Mononuclear cell (primary cell): ENCODE measurements around the gene VWA8. TPM values are rescaled to one million over a fixed set of nuclear protein-coding genes. Genes with fewer than 3 reads are reported as not detected.
"Not testable (repeated sequence)": the region's sequence is repeated elsewhere in the genome, so short reads cannot be mapped to it uniquely, and the experiment has no call there.

Source experiments
- H3K27me3 ChIP-seq: 2 replicates; pipeline ENCODE4 v1.6.0; 2011; ENCODE audit warnings: low read length, control low read depth; ENCODE audit not compliant: insufficient read depth
- H3K4me1 ChIP-seq: 2 replicates; pipeline ENCODE4 v1.5.1; 2011; ENCODE audit warnings: mild to moderate bottlenecking, low read length, control low read depth; ENCODE audit not compliant: insufficient read depth
- H3K4me3 ChIP-seq: 2 replicates; pipeline ENCODE4 v1.5.1; 2011; ENCODE audit warnings: mild to moderate bottlenecking, low read length, moderate library complexity
- H3K9me3 ChIP-seq: 2 replicates; pipeline ENCODE4 v1.5.1; 2011; ENCODE audit warnings: low read depth, mild to moderate bottlenecking, control low read depth, low read length
- total RNA-seq: library from RNA; depleted of rRNA; stranded (reverse); fragments of >200 nt; gene quantifications from one replicate; pipeline ENCODE4 v1.2.3, GENCODE V29; 2012

Gene VWA8
- total RNA-seq, 1 donor = 18.6 TPM

DNA sequence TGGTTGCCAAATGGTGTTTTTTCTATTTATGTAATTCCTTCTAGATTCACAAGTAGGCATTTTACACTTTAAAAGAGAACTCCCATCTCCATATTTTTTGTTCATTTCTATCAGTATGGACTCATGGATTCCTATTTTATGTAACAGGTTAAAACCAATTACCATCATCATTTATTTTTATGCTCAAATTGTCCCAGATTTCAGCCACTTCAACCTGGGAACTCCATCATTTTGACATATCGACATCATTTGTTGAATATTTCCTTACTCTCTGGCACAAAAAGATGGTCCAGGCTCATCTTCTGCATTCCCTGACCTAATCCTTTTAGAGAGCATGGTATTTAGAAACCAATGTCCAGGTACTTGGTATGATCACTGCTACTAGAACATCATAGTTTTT lies 79.9 kb downstream of the VWA8 start:
- no peaks in the 10 kb centered on the region for H3K4me1 ChIP-seq
- no peak overlapping the region for H3K4me3 ChIP-seq
- no peaks in the 10 kb centered on the region for H3K27me3 ChIP-seq
- H3K9me3 ChIP-seq = no peaks in the 10 kb centered on the region

DNA sequence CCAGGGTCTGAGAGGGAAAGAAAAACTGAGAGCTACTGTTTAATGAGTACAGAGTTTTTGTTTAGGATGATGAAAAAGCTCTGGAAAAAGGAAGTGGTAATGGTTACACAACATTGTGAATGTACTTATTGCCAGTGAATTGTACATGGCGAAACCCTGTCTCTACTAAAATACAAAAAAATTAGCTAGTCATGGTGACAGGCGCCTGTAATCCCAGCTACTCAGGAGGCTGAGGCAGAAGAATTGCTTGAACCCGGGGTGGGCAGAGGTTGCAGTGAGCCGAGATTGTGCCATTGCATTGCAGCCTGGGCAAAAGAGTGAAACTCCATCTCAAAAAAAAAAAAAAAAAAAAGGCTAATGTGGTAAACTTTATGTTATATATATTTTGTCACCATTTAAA lies 96.3 kb downstream of the VWA8 start:
- H3K4me1 ChIP-seq = peaks cover 18% of the 10 kb centered on the region
- no peak overlapping the region for H3K4me3 ChIP-seq
- no peaks in the 10 kb centered on the region for H3K9me3 ChIP-seq
- H3K27me3 ChIP-seq = no peaks in the 10 kb centered on the region

DNA sequence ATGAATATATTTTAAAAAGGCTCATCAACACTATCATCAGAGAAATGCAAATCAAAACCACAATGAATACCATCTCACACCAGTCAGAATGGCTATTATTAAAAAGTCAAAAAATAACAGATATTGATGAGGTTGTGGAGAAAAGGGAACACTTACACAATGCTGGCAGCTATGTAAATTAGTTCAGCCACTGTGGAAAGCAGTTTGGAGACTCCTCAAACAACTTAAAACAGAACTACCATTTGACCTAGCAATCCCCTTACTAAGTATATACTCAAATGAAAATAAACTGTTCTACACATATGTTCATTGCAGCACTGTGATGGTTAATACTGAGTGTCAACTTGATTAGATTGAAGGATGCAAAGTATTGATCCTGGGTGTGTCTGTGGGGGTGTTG lies 98.2 kb downstream of the VWA8 start:
- H3K4me1 ChIP-seq = peaks cover 18% of the 10 kb centered on the region
- H3K4me3 ChIP-seq, H3K9me3 ChIP-seq, H3K27me3 ChIP-seq: not testable (repeated sequence)

DNA sequence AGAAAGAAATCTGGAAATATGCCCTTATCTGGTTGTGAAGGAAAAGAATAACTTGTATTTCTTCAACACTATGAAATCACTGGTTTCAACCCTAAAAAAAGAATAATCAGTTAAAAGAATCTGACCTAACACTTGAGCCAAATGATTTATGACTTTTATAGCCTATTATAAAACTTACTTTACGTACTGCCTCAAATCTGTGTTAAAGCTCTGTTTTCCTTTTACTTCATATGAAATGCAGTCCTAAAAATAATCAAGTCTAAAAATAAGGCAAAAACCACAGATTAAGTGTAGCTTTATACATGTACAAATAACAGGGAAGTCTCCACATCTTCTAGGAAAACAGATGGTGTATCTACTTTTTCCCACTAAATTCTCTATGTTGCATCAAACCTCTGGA lies 101.3 kb downstream of the VWA8 start:
- peaks cover 15% of the 10 kb centered on the region for H3K4me1 ChIP-seq
- H3K27me3 ChIP-seq = no peaks in the 10 kb centered on the region
- no peak overlapping the region for H3K4me3 ChIP-seq
- H3K9me3 ChIP-seq = no peaks in the 10 kb centered on the region

DNA sequence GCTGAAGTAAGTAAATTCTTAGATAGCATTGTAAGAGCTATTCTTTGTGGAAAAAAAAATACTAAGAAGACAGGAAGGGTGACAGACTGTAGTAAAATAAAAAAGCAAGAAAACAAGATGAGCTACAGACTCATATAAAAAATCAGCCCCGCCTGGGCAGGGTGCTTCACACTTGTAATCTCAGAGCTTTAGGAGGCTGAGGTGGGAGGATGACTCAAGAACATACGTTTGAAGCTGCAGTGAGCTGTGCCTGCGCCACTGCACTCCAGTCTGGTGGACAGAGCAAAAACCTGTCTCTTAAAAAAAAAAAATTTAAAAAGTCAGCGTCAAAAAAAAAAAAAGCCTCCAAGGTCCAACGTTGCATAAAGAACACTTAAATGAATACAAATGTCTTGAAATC lies 102.1 kb downstream of the VWA8 start:
- Histone ChIP-seq H3K4me3 (no peak overlapping the region), H3K4me1 (peaks cover 10% of the 10 kb centered on the region), H3K27me3 (no peaks in the 10 kb centered on the region), H3K9me3 (no peaks in the 10 kb centered on the region)

DNA sequence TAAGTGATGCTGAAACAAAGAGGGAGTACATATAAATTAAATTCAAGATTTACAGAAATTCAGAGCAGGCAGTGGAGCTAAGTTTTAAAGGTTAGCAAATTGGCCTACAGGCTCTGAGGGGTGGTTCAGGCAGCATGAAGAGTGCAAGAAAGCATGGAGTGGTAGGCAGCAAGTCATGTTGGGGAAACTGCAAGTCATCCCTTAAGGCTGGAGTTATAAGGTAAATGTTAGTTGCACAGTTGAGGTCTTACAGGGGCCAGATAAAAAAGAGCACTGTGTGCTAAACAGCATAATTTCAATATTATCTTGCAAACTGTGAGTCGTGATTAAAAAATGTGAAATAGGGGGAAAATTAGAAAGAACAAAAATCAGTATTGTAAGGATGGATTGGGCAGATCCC lies 106.2 kb downstream of the VWA8 start:
- Histone ChIP-seq H3K4me1 (no peaks in the 10 kb centered on the region), H3K4me3 (no peak overlapping the region), H3K27me3 (no peaks in the 10 kb centered on the region), H3K9me3 (no peaks in the 10 kb centered on the region)

DNA sequence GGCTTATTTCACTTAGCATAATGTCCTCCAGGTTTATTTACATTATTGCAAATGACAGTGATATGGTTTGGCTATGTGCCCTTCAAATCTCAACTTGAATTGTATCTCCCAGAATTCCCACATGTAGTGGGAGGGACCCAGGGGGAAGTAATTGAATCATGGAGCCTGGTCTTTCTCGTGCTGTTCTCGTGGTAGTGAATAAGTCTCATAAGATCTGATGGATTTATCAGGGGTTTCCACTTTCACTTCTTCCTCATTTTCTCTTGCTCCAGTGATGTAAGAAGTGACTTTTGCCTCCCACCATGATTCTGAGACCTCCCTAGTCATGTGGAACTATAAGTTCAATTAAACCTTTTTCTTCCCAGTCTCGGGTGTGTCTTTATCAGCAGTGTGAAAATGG lies 109.6 kb downstream of the VWA8 start:
- Histone ChIP-seq H3K27me3 (no peaks in the 10 kb centered on the region), H3K4me3 (no peak overlapping the region), H3K4me1 (no peaks in the 10 kb centered on the region), H3K9me3 (no peaks in the 10 kb centered on the region)

DNA sequence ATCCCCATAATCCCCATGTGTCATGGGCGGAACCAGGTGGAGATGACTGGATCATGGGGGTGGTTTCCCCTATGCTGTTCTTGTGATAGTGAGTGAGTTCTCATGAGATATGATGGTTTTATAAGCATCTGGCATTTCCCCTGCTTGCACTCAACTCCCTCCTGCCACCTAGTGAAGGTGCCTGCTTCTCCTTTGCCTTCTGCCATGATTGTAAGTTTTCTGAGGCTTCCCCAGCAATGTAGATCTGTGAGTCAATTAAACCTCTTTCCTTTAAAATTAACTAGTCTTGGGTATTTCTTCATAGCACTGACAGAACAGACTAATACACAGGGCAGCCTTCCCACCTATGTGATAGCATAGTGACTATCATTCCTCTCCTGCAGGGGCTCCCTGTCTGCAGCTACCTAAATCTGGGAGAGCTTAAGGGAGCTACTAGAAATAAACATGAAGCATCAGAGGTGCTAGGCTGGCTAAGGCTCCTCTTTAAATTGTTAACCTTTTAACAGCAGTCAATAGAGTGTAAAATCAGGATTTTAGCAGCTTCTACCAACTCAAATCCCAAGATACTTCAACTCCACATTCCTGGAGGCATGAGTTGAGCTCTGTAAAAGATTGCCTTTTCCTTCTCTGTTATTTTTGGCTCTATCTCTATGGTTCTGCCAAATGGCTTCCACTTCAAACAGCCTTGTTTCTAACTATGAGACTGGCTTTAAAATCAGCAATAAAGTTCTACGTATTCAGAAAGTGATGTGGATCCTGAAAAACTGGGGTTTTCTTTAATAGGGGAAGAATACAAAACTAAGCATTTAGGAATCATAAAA lies 112.3 kb downstream of the VWA8 start:
- H3K4me1 ChIP-seq = no peaks in the 10 kb centered on the region
- H3K9me3 ChIP-seq = no peaks in the 10 kb centered on the region
- H3K27me3 ChIP-seq = no peaks in the 10 kb centered on the region
- H3K4me3 ChIP-seq = no peak overlapping the region

DNA sequence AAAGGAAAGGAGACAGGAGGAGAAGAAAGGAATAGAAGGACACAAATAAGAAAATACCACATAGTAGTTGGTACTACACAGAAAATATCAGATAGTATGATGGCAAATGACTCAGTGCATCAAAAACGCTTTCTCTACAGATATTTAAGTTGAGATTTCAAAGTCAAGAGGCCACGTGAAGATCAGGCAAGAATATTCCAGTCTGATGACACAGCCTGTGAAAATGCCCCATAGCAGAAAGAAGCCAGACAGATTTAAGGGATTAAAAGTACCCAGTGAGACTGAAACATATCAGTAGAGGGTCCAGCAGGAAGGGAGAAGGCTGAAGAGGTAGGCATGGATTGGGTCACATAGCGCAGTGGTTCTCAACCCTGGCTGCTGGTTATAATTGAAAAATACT lies 113.7 kb downstream of the VWA8 start:
- no peaks in the 10 kb centered on the region for H3K9me3 ChIP-seq
- H3K27me3 ChIP-seq = no peaks in the 10 kb centered on the region
- H3K4me3 ChIP-seq = no peak overlapping the region
- peaks cover 2% of the 10 kb centered on the region for H3K4me1 ChIP-seq

DNA sequence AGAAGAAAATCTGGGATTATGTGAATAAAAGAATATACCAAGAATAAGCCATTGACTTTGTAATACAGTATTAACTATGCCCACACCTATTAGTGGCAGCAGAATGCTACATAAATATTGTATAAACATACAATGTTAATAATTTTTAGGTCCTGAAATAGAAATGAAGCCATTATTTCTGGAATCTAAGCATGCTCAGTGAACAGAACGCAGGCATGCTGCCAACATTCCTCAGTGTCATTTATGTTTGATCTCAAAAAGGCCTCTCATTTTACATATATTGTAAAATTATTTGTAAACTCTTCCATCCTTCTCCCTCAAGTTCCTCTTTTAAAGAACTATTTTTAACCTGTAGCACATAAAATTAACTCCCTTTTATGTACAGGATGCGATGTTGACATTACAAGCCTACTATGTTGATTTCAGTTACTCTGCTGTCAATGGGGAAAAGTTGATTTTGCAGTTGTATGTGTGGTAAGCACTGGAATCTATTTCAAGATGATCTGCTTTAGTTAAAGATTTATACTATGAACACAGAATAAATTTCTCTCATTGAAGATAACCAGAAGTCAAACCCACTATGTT lies 118.8 kb downstream of the VWA8 start:
- H3K9me3 ChIP-seq = no peaks in the 10 kb centered on the region
- H3K4me1 ChIP-seq = peaks cover 5% of the 10 kb centered on the region
- H3K4me3 ChIP-seq = no peak overlapping the region
- no peaks in the 10 kb centered on the region for H3K27me3 ChIP-seq

DNA sequence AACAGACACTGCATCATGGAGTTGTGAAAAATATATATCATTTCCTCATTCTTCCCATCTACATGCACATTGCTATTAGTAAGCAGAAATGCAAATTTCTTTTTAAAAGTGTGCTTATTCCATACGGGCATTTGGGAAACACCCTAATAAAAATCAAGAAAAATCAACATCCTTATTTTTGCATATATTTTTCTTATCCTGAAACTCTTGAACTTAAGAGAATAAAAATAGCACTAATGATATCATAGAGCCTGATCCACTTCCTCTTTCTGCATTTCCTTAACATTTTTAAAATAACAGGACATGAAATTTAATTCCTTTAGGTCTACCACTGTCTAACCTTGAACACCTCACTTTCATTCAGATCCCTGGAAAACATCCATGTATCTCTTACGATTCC lies 123.3 kb downstream of the VWA8 start:
- Histone ChIP-seq H3K4me3 (no peak overlapping the region), H3K4me1 (peaks cover 8% of the 10 kb centered on the region), H3K9me3 (no peaks in the 10 kb centered on the region), H3K27me3 (no peaks in the 10 kb centered on the region)

DNA sequence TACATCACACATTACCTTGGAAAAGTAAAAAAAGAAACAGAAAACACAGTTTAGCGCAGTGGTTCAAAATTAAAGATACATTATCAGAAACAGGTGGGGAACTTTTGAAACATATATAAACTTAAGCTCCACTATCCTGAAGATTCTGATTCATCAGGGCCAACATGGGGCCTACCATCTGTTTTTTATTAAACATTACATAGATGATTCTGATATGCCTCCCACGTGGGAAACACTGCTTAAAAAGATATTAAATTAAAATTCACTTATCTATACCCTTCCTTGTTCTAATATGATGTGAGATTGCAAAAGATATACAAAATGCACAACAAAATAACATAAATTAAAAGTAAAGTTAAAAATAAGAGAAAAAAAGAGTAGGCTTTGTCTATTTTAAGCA lies 125.0 kb downstream of the VWA8 start:
- no peaks in the 10 kb centered on the region for H3K27me3 ChIP-seq
- H3K4me3 ChIP-seq = no peak overlapping the region
- no peaks in the 10 kb centered on the region for H3K9me3 ChIP-seq
- peaks cover 3% of the 10 kb centered on the region for H3K4me1 ChIP-seq

DNA sequence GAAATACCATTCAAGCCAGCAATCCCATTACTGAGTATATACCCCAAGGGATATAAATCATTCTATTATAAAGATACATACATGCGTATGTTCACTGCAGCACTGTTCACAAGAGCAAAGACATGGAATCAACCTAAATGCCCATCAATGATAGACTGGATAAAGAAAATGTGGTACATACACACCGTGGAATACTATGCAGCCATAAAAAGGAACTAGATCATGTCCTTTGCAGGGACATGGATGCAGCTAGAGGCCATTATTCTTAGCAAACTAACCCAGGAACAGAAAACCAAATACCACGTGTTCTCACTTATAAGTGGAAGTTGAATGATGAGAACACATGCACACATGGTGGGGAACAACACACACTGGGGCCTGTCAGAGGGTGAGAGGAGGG lies 126.2 kb downstream of the VWA8 start:
- not testable (repeated sequence) for H3K4me1 ChIP-seq, H3K4me3 ChIP-seq, H3K9me3 ChIP-seq, H3K27me3 ChIP-seq

DNA sequence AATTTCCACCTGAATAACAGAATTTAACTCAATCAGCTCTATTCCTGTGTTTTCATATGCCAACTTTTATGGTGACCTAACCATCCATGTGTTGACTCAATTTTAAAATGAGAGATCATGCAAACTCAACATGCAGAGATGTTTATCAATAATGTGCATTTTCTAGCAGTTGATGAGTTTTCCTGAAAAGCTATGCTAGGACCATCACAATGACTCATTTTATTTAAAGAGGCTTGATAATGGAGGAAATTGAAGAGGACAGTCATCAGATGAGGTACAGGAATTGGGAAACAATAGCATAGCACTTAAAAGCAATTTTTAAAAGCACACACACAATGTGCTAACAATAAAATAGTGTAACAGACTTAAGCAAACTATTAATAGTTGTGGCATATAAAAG lies 127.1 kb downstream of the VWA8 start:
- H3K4me1 ChIP-seq = peaks cover 3% of the 10 kb centered on the region
- H3K9me3 ChIP-seq = no peaks in the 10 kb centered on the region
- no peaks in the 10 kb centered on the region for H3K27me3 ChIP-seq
- H3K4me3 ChIP-seq = no peak overlapping the region

DNA sequence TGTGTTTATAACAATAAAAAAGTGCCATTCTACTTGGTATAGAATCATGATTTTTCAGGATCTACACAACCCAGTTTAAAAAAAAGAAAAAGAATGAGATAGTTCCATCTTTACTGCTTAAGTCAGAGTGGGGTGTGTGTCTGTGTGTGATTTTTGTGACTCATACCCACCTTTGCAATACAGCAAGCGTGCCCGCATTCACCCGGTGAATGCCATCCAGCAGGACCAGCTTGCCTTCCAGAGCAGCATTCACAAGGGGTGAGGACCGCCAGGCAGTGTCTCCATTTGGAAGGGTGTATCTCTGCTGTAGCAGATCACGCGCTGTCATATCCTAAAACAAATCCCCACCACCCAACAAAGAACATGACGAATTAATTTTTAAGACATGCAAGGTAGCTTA lies 127.7 kb downstream of the VWA8 start:
- Histone ChIP-seq H3K4me3 (no peak overlapping the region), H3K27me3 (no peaks in the 10 kb centered on the region), H3K9me3 (no peaks in the 10 kb centered on the region), H3K4me1 (peaks cover 3% of the 10 kb centered on the region)
